Liver (tissue), 9 donors: ENCODE measurements around the gene PIK3R3. TPM values are rescaled to one million over a fixed set of nuclear protein-coding genes. Genes with fewer than 3 reads are reported as not detected.

Experiments used
- DNase-seq: peaks from one replicate; pipeline ENCODE4 v3.0.0-alpha.2; 2017; ENCODE audit warnings: low spot score
- H3K27ac ChIP-seq, 2 donors: one replicate each; pipeline ENCODE4 v1.7.0; 2013; ENCODE audit warnings: inconsistent platforms in 2 of 2, low read length in 2 of 2, control low read depth in 1 of 2, low read depth in 1 of 2, mild to moderate bottlenecking in 1 of 2
- H3K27me3 ChIP-seq, 4 donors: one replicate each; pipeline versions ENCODE4 v1.6.1 to v1.7.0; 2013; ENCODE audit warnings: low read length in 3 of 4, inconsistent platforms in 1 of 4, mild to moderate bottlenecking in 1 of 4, moderate library complexity in 1 of 4; ENCODE audit not compliant: control insufficient read depth in 4 of 4, insufficient read depth in 4 of 4
- H3K36me3 ChIP-seq, 4 donors: one replicate each; pipeline versions ENCODE4 v1.6.1 to v1.7.0; 2013; ENCODE audit warnings: low read length in 3 of 4, mild to moderate bottlenecking in 3 of 4, low read depth in 1 of 4, moderate library complexity in 1 of 4; ENCODE audit not compliant: control insufficient read depth in 4 of 4, insufficient read depth in 3 of 4
- H3K4me1 ChIP-seq, 4 donors: one replicate each; pipeline versions ENCODE4 v1.6.1 to v1.7.0; 2013; ENCODE audit warnings: low read length in 3 of 4, mild to moderate bottlenecking in 3 of 4, moderate library complexity in 1 of 4; ENCODE audit not compliant: control insufficient read depth in 4 of 4, insufficient read depth in 4 of 4
- H3K4me3 ChIP-seq, 3 donors: one replicate each; pipeline versions ENCODE4 v1.6.1 to v1.7.0; 2013; ENCODE audit warnings: low read length in 3 of 3, control low read depth in 1 of 3, low read depth in 1 of 3, mild to moderate bottlenecking in 1 of 3
- H3K9ac ChIP-seq, 2 donors: one replicate each; pipeline ENCODE4 v1.7.0; 2013; ENCODE audit warnings: low read length in 2 of 2, mild to moderate bottlenecking in 2 of 2, moderate library complexity in 2 of 2, control low read depth in 1 of 2, low read depth in 1 of 2
- H3K9me3 ChIP-seq, 4 donors: one replicate each; pipeline versions ENCODE4 v1.6.1 to v1.7.0; 2013; ENCODE audit warnings: low read length in 3 of 4; ENCODE audit not compliant: control insufficient read depth in 4 of 4
- EGR1 ChIP-seq, 2 donors: IDR thresholded peaks; 2 replicates each; pipeline ENCODE4 v1.6.1; 2016 to 2018; ENCODE audit warnings: antibody characterized with exemption in 2 of 2, low read depth in 2 of 2
- FOXA1 ChIP-seq: IDR thresholded peaks from 2 replicates; pipeline ENCODE4 v1.6.1; 2016; ENCODE audit warnings: antibody characterized with exemption
- FOXA2 ChIP-seq: IDR thresholded peaks from 2 replicates; pipeline ENCODE4 v1.6.1; 2016; ENCODE audit warnings: antibody characterized with exemption
- HNF4A ChIP-seq, 2 donors: conservative IDR thresholded peaks; 2 replicates each; pipeline ENCODE4 v1.6.1; 2016; ENCODE audit warnings: antibody characterized with exemption in 2 of 2, mild to moderate bottlenecking in 2 of 2
- HNF4G ChIP-seq: IDR thresholded peaks from 2 replicates; pipeline ENCODE4 v1.6.1; 2016; ENCODE audit warnings: antibody characterized with exemption
- NR2F2 ChIP-seq: IDR thresholded peaks from 2 replicates; pipeline ENCODE4 v1.6.1; 2016; ENCODE audit warnings: antibody characterized with exemption
- RAD21 ChIP-seq, 2 donors: IDR thresholded peaks; 2 replicates each; pipeline ENCODE4 v1.6.1; 2016; ENCODE audit warnings: antibody characterized with exemption in 2 of 2, mild to moderate bottlenecking in 2 of 2
- RXRA ChIP-seq, 2 donors: IDR thresholded peaks; 2 replicates each; pipeline ENCODE4 v1.6.1; 2017 to 2018; ENCODE audit warnings: antibody characterized with exemption in 2 of 2, mild to moderate bottlenecking in 1 of 2
- SP1 ChIP-seq: IDR thresholded peaks from 2 replicates; pipeline ENCODE4 v1.6.1; 2018; ENCODE audit warnings: antibody characterized with exemption, mild to moderate bottlenecking
- TAF1 ChIP-seq: conservative IDR thresholded peaks from 2 replicates; pipeline ENCODE4 v1.6.1; 2016; ENCODE audit warnings: antibody characterized with exemption, mild to moderate bottlenecking
- YY1 ChIP-seq: IDR thresholded peaks from 2 replicates; pipeline ENCODE4 v1.6.1; 2016; ENCODE audit warnings: antibody characterized with exemption, mild to moderate bottlenecking
- WGBS: extraction: QIAGEN DNeasy Blood & Tissue Kit; methylation state at CpG from one replicate; pipeline ENCODE4 v1.1.7; 2013; 5-methylcytosine and 5-hydroxymethylcytosine counted together
- polyA plus RNA-seq, 2 donors: library from polyadenylated mRNA; stranded (reverse) in 1 of 2; unstranded in 1 of 2; fragments of 200-250 nt in 1 of 2; fragments of >200 nt in 1 of 2; fragmentation: Nextera tagmentation in 1 of 2; extraction: Ambion mirVana in 1 of 2; gene quantifications; one replicate each; pipeline versions ENCODE4 v1.2.1 to v1.2.3, GENCODE V29; 2013 to 2015
- total RNA-seq, 2 donors: library from RNA; depleted of rRNA; stranded (reverse); fragments of >200 nt; gene quantifications; one replicate each; pipeline ENCODE4 v1.2.3, GENCODE V29; 2014
- TF ChIP-seq, protein P1 (sequence below): fragments of 150-350 bp; IDR thresholded peaks from 2 replicates; pipeline ENCODE4 v1.5.1; 2017; ENCODE audit warnings: improper control_type of control experiment, low read depth, low read length; ENCODE audit not compliant: missing input control
- TF ChIP-seq, protein P2 (sequence below): IDR thresholded peaks from 2 replicates; pipeline ENCODE4 v1.6.1; 2016; ENCODE audit warnings: antibody characterized with exemption
- TF ChIP-seq, protein P3 (sequence below): IDR thresholded peaks from 2 replicates; pipeline ENCODE4 v1.6.1; 2016; ENCODE audit warnings: antibody characterized with exemption
- TF ChIP-seq, protein P4 (sequence below): IDR thresholded peaks from 2 replicates; pipeline ENCODE4 v1.6.1; 2016; ENCODE audit warnings: antibody characterized with exemption
- donor health status: healthy.
- donor health status: healthy.
- donor health status: healthy.
- donor health status: healthy.
- donor health status: healthy.

Gene PIK3R3
- total and polyA plus RNA-seq, 4 donors, result 1.5 to 4.6 (median 2.7) TPM

DNA sequence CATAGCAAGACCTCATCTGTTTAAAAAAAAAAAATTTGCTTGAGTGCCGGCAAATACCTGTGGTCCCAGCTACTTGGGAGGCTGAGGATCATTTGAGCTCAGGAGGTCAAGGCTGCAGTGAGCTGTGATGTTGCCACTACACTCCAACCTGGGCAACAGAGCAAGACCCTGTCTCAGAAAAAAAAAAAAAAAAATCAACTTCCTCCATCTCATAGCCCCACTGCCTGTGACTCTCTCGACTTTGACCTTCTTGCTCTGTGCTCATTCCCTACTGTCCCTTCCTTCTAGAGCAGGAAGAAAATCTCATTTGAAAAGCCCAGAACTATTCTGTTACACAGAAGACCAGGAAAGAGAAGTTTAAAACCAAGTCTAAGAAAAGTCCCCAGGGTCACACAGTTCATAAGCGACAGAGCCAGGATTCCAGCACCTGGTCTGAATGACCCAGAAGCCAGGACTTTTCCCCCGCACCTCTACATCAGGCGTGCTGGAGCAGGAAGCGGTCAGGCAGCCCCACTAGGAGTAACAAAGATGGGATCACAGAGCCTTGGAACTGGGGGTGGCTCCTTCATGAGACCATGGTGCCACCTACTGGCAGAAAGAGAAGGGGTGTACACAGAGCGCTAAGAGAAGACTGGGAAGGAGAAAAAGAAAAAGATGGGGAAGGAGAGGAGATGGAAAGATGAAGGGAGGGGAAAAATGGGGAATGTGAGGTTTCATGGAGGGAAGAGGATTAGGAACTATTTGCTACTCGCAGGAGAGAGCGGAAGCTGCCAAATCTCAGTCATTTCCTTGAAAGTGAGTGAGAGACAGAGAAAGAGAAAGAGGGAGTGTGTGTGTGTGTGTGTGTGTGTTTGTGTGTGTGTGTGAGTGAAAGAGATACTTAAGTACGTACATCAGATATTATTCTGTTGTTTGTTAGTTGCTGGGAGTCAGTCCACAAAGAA is 47.0 kb upstream of the PIK3R3 start:
- H3K4me1 ChIP-seq, result peaks cover 2 to 23% (median 16%) of the 10 kb centered on the region in 4 donors
- no peaks in the 10 kb centered on the region for H3K9me3 ChIP-seq
- WGBS, result 13% methylated on average over 10 of the region's 10 CpGs
- H3K9ac ChIP-seq, result no peak overlapping the region
- H3K36me3 ChIP-seq, result no peaks in the 10 kb centered on the region
- no peak overlapping the region for H3K27ac ChIP-seq
- H3K4me3 ChIP-seq, result no peak overlapping the region
- TF ChIP-seq, protein P1, sequence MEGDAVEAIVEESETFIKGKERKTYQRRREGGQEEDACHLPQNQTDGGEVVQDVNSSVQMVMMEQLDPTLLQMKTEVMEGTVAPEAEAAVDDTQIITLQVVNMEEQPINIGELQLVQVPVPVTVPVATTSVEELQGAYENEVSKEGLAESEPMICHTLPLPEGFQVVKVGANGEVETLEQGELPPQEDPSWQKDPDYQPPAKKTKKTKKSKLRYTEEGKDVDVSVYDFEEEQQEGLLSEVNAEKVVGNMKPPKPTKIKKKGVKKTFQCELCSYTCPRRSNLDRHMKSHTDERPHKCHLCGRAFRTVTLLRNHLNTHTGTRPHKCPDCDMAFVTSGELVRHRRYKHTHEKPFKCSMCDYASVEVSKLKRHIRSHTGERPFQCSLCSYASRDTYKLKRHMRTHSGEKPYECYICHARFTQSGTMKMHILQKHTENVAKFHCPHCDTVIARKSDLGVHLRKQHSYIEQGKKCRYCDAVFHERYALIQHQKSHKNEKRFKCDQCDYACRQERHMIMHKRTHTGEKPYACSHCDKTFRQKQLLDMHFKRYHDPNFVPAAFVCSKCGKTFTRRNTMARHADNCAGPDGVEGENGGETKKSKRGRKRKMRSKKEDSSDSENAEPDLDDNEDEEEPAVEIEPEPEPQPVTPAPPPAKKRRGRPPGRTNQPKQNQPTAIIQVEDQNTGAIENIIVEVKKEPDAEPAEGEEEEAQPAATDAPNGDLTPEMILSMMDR, result peak; percentile 91
- TF ChIP-seq YY1, result peak; percentile 33
- TF ChIP-seq, protein P2, sequence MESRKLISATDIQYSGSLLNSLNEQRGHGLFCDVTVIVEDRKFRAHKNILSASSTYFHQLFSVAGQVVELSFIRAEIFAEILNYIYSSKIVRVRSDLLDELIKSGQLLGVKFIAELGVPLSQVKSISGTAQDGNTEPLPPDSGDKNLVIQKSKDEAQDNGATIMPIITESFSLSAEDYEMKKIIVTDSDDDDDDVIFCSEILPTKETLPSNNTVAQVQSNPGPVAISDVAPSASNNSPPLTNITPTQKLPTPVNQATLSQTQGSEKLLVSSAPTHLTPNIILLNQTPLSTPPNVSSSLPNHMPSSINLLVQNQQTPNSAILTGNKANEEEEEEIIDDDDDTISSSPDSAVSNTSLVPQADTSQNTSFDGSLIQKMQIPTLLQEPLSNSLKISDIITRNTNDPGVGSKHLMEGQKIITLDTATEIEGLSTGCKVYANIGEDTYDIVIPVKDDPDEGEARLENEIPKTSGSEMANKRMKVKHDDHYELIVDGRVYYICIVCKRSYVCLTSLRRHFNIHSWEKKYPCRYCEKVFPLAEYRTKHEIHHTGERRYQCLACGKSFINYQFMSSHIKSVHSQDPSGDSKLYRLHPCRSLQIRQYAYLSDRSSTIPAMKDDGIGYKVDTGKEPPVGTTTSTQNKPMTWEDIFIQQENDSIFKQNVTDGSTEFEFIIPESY, result no peak
- TF ChIP-seq EGR1 (IDR thresholded peaks at IDR 0.05; ENCODE audit: low read depth in 2 of 2), result no peak
- TF ChIP-seq SP1, result no peak
- peak; percentile 31 for TF ChIP-seq FOXA2
- no peak for TF ChIP-seq TAF1
- peak in 1 of 2 donors; percentile 30 for TF ChIP-seq HNF4A (conservative IDR thresholded peaks at IDR 0.05)
- TF ChIP-seq RAD21 (IDR thresholded peaks at IDR 0.05), result peak; percentile 98
- TF ChIP-seq FOXA1, result no peak
- TF ChIP-seq HNF4G, result no peak
- TF ChIP-seq NR2F2, result peak; percentile 49
- TF ChIP-seq RXRA (IDR thresholded peaks at IDR 0.05), result peak in 1 of 2 donors; percentile 15
- TF ChIP-seq, protein P3, sequence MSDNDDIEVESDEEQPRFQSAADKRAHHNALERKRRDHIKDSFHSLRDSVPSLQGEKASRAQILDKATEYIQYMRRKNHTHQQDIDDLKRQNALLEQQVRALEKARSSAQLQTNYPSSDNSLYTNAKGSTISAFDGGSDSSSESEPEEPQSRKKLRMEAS, result no peak
- no peaks in the 10 kb centered on the region for H3K27me3 ChIP-seq
- DNase-seq, result peak; percentile 71

DNA sequence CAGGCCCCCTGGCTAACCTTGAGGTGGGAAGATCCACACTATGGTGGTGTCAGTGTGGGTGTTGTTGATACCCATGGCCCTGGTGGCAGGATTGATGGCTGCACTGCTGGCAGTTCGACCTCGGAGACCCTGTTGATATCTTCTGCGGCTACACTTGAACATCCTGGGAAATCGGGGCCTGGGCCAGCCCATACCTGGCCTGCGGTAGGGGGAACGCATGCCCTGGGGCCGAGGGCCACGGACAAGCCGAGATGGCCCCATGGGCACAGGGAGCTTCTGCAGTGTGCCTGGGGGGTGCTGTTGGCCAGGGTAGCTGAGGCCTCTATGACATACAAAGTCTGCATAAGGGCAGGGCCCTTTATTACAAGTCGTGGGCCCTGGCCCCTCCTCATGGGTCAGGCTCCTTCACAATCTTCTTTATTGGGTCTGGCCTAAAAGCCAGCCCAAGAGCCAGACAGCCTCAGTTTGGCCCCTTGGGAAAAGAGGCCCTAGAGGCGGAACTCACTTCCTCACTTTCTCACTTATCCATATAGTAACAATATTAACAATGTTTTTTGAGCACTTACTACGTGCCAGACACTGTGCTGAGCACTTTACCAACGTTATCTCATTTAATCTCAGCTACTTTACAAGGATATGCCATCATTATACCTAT is 43.9 kb upstream of the PIK3R3 start, which contains the start of gene P3R3URF:
TSS of gene P3R3URF (minus strand) at position 278 of the 655 bp plus-strand sequence. CDS start at position 261, 17 bp downstream.
- H3K36me3 ChIP-seq, result no peaks in the 10 kb centered on the region
- WGBS, result 91% methylated on average over 13 of the region's 13 CpGs
- no peak within 1 kb of the TSS for H3K4me3 ChIP-seq
- H3K4me1 ChIP-seq, result peaks cover 0 to 7% (median 3%) of the 10 kb centered on the region in 4 donors
- DNase-seq, result no peak
- no peak within 1 kb of the TSS for H3K9ac ChIP-seq
- H3K27ac ChIP-seq, result no peak within 1 kb of the TSS
- TF ChIP-seq, protein P4, sequence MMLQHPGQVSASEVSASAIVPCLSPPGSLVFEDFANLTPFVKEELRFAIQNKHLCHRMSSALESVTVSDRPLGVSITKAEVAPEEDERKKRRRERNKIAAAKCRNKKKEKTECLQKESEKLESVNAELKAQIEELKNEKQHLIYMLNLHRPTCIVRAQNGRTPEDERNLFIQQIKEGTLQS, result no peak
- H3K27me3 ChIP-seq, result no peaks in the 10 kb centered on the region
- no peaks in the 10 kb centered on the region for H3K9me3 ChIP-seq
